Tibial nerve (tissue), 4 donors: Measurements from ENCODE around the gene CAMK1D. TPM values are rescaled to one million over a fixed set of nuclear protein-coding genes. Genes with fewer than 3 reads are reported as not detected.
A peak's percentile ranks its signal among the peaks of the same experiment; 100 is the strongest.

Experiments used
- DNase-seq, 2 donors: peaks; one replicate each; pipeline ENCODE4 v3.0.0-alpha.2; 2019; ENCODE audit warnings: low spot score in 2 of 2
- H3K27ac ChIP-seq, 4 donors: fragments of 200-600 bp; sonication (generic) in 3 of 4; one replicate each; pipeline ENCODE4 v1.5.1; 2017 to 2019; ENCODE audit warnings: mild to moderate bottlenecking in 1 of 4
- H3K27me3 ChIP-seq, 2 donors: fragments of 200-600 bp; sonication (generic) in 1 of 2; one replicate each; pipeline versions ENCODE4 v1.5.1 to v1.6.0; 2017 to 2019
- H3K36me3 ChIP-seq, 3 donors: fragments of 200-600 bp; sonication (generic); one replicate each; pipeline ENCODE4 v1.5.1; 2018 to 2019
- H3K4me1 ChIP-seq, 4 donors: fragments of 200-600 bp; sonication (generic) in 3 of 4; one replicate each; pipeline ENCODE4 v1.5.1; 2017 to 2019
- H3K4me3 ChIP-seq, 4 donors: fragments of 200-600 bp; sonication (generic) in 3 of 4; one replicate each; pipeline ENCODE4 v1.5.1; 2017 to 2019; ENCODE audit warnings: mild to moderate bottlenecking in 1 of 4, moderate library complexity in 1 of 4
- H3K9me3 ChIP-seq, 4 donors: fragments of 200-600 bp; sonication (generic) in 3 of 4; one replicate each; pipeline ENCODE4 v1.5.1; 2017 to 2019
- EP300 ChIP-seq, 2 donors: sonication (generic); formaldehyde crosslinking; IDR thresholded peaks; one replicate each; pipeline ENCODE4 v1.6.1; 2017; ENCODE audit warnings: antibody characterized with exemption in 2 of 2, mild to moderate bottlenecking in 1 of 2
- POLR2A ChIP-seq, 2 donors: fragments of 450-650 bp; IDR thresholded peaks; one replicate each; pipeline ENCODE4 v1.6.1; 2017; ENCODE audit warnings: antibody characterized with exemption in 2 of 2, mild to moderate bottlenecking in 2 of 2, moderate library complexity in 2 of 2
- WGBS, 2 donors: methylation state at CpG; one replicate each; pipeline ENCODE4 v1.1.5; 2018; 5-methylcytosine and 5-hydroxymethylcytosine counted together
- total RNA-seq, 4 donors: library from RNA; depleted of rRNA; stranded (reverse); fragments of >200 nt; gene quantifications; one replicate each; pipeline ENCODE4 v1.1.0, GENCODE V29; 2016
- TF ChIP-seq, protein P1 (sequence below), 5 experiments: fragments of 200-600 bp in 3 of 5; fragments of 450-650 bp in 2 of 5; sonication (generic) in 3 of 5; IDR thresholded peaks; one replicate each; pipeline ENCODE4 v1.5.1; 2016 to 2019; ENCODE audit warnings: antibody characterized with exemption in 5 of 5, mild to moderate bottlenecking in 3 of 5, moderate library complexity in 2 of 5

CAMK1D gene
- total RNA-seq, 4 donors from 2014 or later = 6.9 to 20.5 (median 17.2) TPM

DNA sequence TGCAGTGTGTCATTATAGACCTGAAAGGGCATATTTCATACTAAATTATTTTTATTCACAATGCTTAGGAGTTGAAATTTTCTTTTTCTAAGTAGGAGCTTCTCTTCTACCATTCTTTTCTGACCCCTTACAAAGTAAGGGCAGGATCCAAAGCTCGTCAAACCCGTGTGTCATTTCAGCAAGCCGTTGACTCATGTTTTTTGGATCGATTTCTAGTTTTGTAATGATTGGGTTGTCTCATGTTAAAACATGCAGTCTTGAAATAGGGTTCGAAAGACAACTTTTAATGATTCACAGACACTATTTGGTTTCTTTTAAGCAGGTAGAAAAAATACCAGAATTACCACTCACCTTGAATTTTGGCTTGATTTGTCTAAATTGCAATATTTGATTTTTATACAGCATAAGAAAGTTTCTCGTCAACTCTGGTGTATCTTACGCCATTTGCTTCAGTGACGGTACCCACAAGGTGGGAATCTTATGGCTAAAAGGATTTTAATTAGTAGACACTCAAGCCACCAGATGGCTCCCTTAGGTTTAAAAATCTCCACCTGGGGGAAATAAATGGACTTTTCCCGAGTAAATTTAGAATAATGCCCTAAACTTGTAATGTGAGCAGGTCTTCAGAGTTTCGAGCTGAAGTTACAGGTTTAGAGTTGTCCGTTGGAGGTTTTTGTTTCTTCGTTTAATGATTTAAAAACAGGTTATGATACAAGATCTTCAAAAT is 368.8 kb downstream of the CAMK1D start:
- Histone ChIP-seq H3K27me3 (no peaks in the 10 kb centered on the region), H3K4me3 (no peak overlapping the region), H3K9me3 (no peaks in the 10 kb centered on the region), H3K36me3 (no peaks in the 10 kb centered on the region), H3K27ac (no peak overlapping the region), H3K4me1 (peaks cover 0 to 23% (median 2%) of the 10 kb centered on the region in 4 donors)
- DNase-seq = no peak
- no peak for TF ChIP-seq POLR2A (IDR thresholded peaks at IDR 0.05)
- TF ChIP-seq, protein P1, sequence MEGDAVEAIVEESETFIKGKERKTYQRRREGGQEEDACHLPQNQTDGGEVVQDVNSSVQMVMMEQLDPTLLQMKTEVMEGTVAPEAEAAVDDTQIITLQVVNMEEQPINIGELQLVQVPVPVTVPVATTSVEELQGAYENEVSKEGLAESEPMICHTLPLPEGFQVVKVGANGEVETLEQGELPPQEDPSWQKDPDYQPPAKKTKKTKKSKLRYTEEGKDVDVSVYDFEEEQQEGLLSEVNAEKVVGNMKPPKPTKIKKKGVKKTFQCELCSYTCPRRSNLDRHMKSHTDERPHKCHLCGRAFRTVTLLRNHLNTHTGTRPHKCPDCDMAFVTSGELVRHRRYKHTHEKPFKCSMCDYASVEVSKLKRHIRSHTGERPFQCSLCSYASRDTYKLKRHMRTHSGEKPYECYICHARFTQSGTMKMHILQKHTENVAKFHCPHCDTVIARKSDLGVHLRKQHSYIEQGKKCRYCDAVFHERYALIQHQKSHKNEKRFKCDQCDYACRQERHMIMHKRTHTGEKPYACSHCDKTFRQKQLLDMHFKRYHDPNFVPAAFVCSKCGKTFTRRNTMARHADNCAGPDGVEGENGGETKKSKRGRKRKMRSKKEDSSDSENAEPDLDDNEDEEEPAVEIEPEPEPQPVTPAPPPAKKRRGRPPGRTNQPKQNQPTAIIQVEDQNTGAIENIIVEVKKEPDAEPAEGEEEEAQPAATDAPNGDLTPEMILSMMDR (IDR thresholded peaks at IDR 0.05) = peak in 1 of 5 experiments; percentile 22
- WGBS, 2 donors = 83 to 86% methylated on average over 12 of the region's 12 CpGs

GRCh38 chr10:12719365-12719764 is 370.0 kb downstream of the CAMK1D start:
- no peak overlapping the region for H3K4me3 ChIP-seq
- no peaks in the 10 kb centered on the region for H3K9me3 ChIP-seq
- H3K4me1 ChIP-seq = peaks cover 0 to 23% (median 2%) of the 10 kb centered on the region in 4 donors
- no peak for DNase-seq
- no peaks in the 10 kb centered on the region for H3K27me3 ChIP-seq
- 68 to 80% methylated on average over 2 of the region's 2 CpGs for WGBS, 2 donors
- peak overlapping the region in 2 of 4 donors; percentile 15 to 70 for H3K27ac ChIP-seq
- no peaks in the 10 kb centered on the region for H3K36me3 ChIP-seq
- TF ChIP-seq POLR2A (IDR thresholded peaks at IDR 0.05) (no peak), EP300 (IDR thresholded peaks at IDR 0.05) (peak in 1 of 2 donors; percentile 39)
- TF ChIP-seq, protein P1 (IDR thresholded peaks at IDR 0.05) = no peak

- peak in 1 of 2 donors; percentile 75 for TF ChIP-seq EP300 (IDR thresholded peaks at IDR 0.05)
- TF ChIP-seq, protein P1 (IDR thresholded peaks at IDR 0.05) = no peak
- H3K9me3 ChIP-seq = no peaks in the 10 kb centered on the region
- H3K4me1 ChIP-seq = peaks cover 0 to 23% (median 2%) of the 10 kb centered on the region in 4 donors
- H3K27me3 ChIP-seq = no peaks in the 10 kb centered on the region
- DNase-seq = peak; percentile 86 to 93
- H3K27ac ChIP-seq = peak overlapping the region in 3 of 4 donors; percentile 15 to 70 (median 25)
- no peak overlapping the region for H3K4me3 ChIP-seq
- H3K36me3 ChIP-seq = no peaks in the 10 kb centered on the region
- 53 to 54% methylated on average over 9 of the region's 9 CpGs for WGBS, 2 donors
Measured at GRCh38 chr10:12720217-12720981, 371.1 kb downstream of the CAMK1D start.

- Histone ChIP-seq H3K9me3 (no peaks in the 10 kb centered on the region), H3K36me3 (no peaks in the 10 kb centered on the region), H3K27ac (peak overlapping the region in 1 of 4 donors; percentile 70), H3K4me1 (peaks cover 0 to 23% (median 2%) of the 10 kb centered on the region in 4 donors), H3K4me3 (no peak overlapping the region), H3K27me3 (no peaks in the 10 kb centered on the region)
- DNase-seq = no peak
- WGBS, 2 donors = 91 to 93% methylated on average over 3 of the region's 3 CpGs
- TF ChIP-seq EP300 (IDR thresholded peaks at IDR 0.05) = no peak
- TF ChIP-seq, protein P1 (IDR thresholded peaks at IDR 0.05) = no peak
- TF ChIP-seq POLR2A (IDR thresholded peaks at IDR 0.05) = no peak
Measured at GRCh38 chr10:12721334-12721733, 372.0 kb downstream of the CAMK1D start.

GRCh38 chr10:12723220-12723619 is 373.9 kb downstream of the CAMK1D start:
- no peak for DNase-seq
- no peak overlapping the region for H3K27ac ChIP-seq
- TF ChIP-seq, protein P1 (IDR thresholded peaks at IDR 0.05) = no peak
- no peak for TF ChIP-seq POLR2A (IDR thresholded peaks at IDR 0.05)
- TF ChIP-seq EP300 (IDR thresholded peaks at IDR 0.05) = no peak
- no peak overlapping the region for H3K4me3 ChIP-seq
- H3K9me3 ChIP-seq = no peaks in the 10 kb centered on the region
- H3K27me3 ChIP-seq = no peaks in the 10 kb centered on the region
- peaks cover 0 to 29% (median 2%) of the 10 kb centered on the region in 4 donors for H3K4me1 ChIP-seq
- 72 to 79% methylated on average over 4 of the region's 4 CpGs for WGBS, 2 donors
- no peaks in the 10 kb centered on the region for H3K36me3 ChIP-seq
